AG10803 (cell line): ENCODE data around the gene ECT2L.

Source experiments
- DNase-seq: peaks from one replicate; pipeline ENCODE4 v3.0.0; 2010; ENCODE audit warnings: low read depth
- H3K4me3 ChIP-seq: 2 replicates; pipeline ENCODE4 v1.5.1; 2011; ENCODE audit warnings: mild to moderate bottlenecking, low read length, control low read depth
- CTCF ChIP-seq: conservative IDR thresholded peaks from 2 replicates; pipeline ENCODE4 v1.5.1; 2011; ENCODE audit warnings: mild to moderate bottlenecking, low read length, control low read depth, inconsistent platforms

Gene ECT2L

GRCh38 chr6:138818496-138819194 lies 22.8 kb downstream of the ECT2L start:
- no peak for DNase-seq
- no peak overlapping the region for H3K4me3 ChIP-seq
- TF ChIP-seq CTCF = no peak

GRCh38 chr6:138821519-138821918 lies 25.6 kb downstream of the ECT2L start:
- no peak for TF ChIP-seq CTCF
- no peak for DNase-seq
- H3K4me3 ChIP-seq = no peak overlapping the region

GRCh38 chr6:138824482-138825144 lies 28.7 kb downstream of the ECT2L start:
- no peak overlapping the region for H3K4me3 ChIP-seq
- TF ChIP-seq CTCF = no peak
- no peak for DNase-seq

GRCh38 chr6:138830248-138830647 lies 34.4 kb downstream of the ECT2L start:
- no peak overlapping the region for H3K4me3 ChIP-seq
- no peak for DNase-seq
- no peak for TF ChIP-seq CTCF

- no peak for DNase-seq
- TF ChIP-seq CTCF = no peak
- no peak overlapping the region for H3K4me3 ChIP-seq
Measured at GRCh38 chr6:138832182-138832581, 36.3 kb downstream of the ECT2L start.

- no peak for DNase-seq
- H3K4me3 ChIP-seq = no peak overlapping the region
- no peak for TF ChIP-seq CTCF
Measured at GRCh38 chr6:138833816-138834539, 38.1 kb downstream of the ECT2L start.
